ENCODE measurements around the gene ANGPT4. TPM values are rescaled to one million over a fixed set of nuclear protein-coding genes. Genes with fewer than 3 reads are reported as not detected.

Gene ANGPT4
- total and polyA plus RNA-seq, 2 of the 13 experiments (the other 11 are each of a cell fraction or from before 2014, with no cell fraction given) = not detected

DNA sequence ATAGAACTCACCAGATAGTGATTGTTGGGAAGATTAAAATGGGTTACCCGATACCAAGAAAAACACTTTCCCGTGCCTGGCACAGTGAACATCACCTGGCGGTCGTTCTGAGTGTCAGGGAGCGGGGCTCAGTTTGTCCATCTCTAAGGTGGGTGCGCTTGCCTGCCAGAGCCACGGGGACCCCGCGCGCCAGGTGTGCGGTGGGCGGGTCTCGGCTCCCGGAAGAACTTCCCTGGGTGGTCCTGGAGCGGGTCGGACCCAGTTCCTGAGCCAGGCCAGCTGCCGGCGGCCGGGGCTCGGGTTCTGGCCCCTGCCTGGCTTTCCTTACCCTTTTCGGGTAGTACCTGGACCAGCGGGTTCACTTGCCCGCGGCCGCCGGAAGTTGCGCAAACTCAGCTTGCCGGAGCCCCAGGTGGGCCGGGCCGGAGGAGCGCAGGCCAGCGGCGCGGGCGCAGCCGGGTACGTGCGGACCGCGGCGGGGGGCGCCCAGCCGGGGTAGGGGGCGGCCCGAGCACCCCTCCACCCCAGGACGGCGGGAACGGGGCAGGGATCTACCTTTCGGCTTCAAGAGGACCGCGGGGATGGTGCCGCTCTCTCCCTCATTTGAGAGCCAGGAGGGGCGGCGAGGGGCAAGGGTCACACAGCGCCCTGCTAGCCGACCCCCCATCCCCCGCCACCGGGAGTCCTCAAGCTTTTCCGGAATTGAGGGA lies 75.1 kb downstream of the ANGPT4 start (continued):
- TF ChIP-seq STAT6 (CRISPR knock-in tag; IDR thresholded peaks at IDR 0.05; ENCODE audit: borderline replicate concordance) (no peak), RFX1 (IDR thresholded peaks at IDR 0.05) (no peak), SNAPC2 (CRISPR knock-in tag; IDR thresholded peaks at IDR 0.05) (no peak), NCOA5 (CRISPR knock-in tag; IDR thresholded peaks at IDR 0.05) (no peak), SMAD3 (CRISPR knock-in tag; IDR thresholded peaks at IDR 0.05) (no peak), ZIK1 (CRISPR knock-in tag; IDR thresholded peaks at IDR 0.05; ENCODE audit: borderline replicate concordance, low read depth) (0 out of 2 replicates have a peak, but pooled peaks have one; percentile 62), IKZF4 (CRISPR knock-in tag; IDR thresholded peaks at IDR 0.05; ENCODE audit: borderline replicate concordance, low read depth, not compliant biosample characterization) (no peak), RELA (CRISPR knock-in tag; IDR thresholded peaks at IDR 0.05) (no peak), NFYC (CRISPR knock-in tag; IDR thresholded peaks at IDR 0.05) (no peak), FOXO1 (CRISPR knock-in tag; IDR thresholded peaks at IDR 0.05) (no peak), PHF5A (CRISPR knock-in tag; IDR thresholded peaks at IDR 0.05; ENCODE audit: low read depth, unreplicated experiment) (no peak), ETV5 (CRISPR knock-in tag; IDR thresholded peaks at IDR 0.05; ENCODE audit: borderline replicate concordance) (peak; percentile 92), ZFX (CRISPR knock-in tag; IDR thresholded peaks at IDR 0.05; ENCODE audit: low read depth) (peak; percentile 60), ZNF709 (CRISPR knock-in tag; IDR thresholded peaks at IDR 0.05) (no peak), ESRRA (CRISPR knock-in tag; IDR thresholded peaks at IDR 0.05; ENCODE audit: low read depth) (no peak), ISL2 (CRISPR knock-in tag; IDR thresholded peaks at IDR 0.05) (0 out of 2 replicates have a peak, but pooled peaks have one; percentile 36), IRF2 (CRISPR knock-in tag; IDR thresholded peaks at IDR 0.05) (no peak)
- TF ChIP-seq, protein P1, sequence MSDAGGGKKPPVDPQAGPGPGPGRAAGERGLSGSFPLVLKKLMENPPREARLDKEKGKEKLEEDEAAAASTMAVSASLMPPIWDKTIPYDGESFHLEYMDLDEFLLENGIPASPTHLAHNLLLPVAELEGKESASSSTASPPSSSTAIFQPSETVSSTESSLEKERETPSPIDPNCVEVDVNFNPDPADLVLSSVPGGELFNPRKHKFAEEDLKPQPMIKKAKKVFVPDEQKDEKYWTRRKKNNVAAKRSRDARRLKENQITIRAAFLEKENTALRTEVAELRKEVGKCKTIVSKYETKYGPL (CRISPR knock-in tag; IDR thresholded peaks at IDR 0.05) = peak; percentile 35; the same call in 1 of the 2 replicates
- TF ChIP-seq, protein P2, sequence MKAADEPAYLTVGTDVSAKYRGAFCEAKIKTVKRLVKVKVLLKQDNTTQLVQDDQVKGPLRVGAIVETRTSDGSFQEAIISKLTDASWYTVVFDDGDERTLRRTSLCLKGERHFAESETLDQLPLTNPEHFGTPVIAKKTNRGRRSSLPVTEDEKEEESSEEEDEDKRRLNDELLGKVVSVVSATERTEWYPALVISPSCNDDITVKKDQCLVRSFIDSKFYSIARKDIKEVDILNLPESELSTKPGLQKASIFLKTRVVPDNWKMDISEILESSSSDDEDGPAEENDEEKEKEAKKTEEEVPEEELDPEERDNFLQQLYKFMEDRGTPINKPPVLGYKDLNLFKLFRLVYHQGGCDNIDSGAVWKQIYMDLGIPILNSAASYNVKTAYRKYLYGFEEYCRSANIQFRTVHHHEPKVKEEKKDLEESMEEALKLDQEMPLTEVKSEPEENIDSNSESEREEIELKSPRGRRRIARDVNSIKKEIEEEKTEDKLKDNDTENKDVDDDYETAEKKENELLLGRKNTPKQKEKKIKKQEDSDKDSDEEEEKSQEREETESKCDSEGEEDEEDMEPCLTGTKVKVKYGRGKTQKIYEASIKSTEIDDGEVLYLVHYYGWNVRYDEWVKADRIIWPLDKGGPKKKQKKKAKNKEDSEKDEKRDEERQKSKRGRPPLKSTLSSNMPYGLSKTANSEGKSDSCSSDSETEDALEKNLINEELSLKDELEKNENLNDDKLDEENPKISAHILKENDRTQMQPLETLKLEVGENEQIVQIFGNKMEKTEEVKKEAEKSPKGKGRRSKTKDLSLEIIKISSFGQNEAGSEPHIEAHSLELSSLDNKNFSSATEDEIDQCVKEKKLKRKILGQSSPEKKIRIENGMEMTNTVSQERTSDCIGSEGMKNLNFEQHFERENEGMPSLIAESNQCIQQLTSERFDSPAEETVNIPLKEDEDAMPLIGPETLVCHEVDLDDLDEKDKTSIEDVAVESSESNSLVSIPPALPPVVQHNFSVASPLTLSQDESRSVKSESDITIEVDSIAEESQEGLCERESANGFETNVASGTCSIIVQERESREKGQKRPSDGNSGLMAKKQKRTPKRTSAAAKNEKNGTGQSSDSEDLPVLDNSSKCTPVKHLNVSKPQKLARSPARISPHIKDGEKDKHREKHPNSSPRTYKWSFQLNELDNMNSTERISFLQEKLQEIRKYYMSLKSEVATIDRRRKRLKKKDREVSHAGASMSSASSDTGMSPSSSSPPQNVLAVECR (CRISPR knock-in tag; IDR thresholded peaks at IDR 0.05; ENCODE audit: borderline replicate concordance) = no peak
- TF ChIP-seq, protein P3, sequence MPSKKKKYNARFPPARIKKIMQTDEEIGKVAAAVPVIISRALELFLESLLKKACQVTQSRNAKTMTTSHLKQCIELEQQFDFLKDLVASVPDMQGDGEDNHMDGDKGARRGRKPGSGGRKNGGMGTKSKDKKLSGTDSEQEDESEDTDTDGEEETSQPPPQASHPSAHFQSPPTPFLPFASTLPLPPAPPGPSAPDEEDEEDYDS (CRISPR knock-in tag; IDR thresholded peaks at IDR 0.05) = no peak
- TF ChIP-seq, protein P4, sequence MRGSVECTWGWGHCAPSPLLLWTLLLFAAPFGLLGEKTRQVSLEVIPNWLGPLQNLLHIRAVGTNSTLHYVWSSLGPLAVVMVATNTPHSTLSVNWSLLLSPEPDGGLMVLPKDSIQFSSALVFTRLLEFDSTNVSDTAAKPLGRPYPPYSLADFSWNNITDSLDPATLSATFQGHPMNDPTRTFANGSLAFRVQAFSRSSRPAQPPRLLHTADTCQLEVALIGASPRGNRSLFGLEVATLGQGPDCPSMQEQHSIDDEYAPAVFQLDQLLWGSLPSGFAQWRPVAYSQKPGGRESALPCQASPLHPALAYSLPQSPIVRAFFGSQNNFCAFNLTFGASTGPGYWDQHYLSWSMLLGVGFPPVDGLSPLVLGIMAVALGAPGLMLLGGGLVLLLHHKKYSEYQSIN (CRISPR knock-in tag; IDR thresholded peaks at IDR 0.05; ENCODE audit: borderline replicate concordance) = no peak
